ENCODE measurements around the gene SLC9A8.

Gene SLC9A8

GRCh38 chr20:49811825-49812506 lies 662 bp upstream of the SLC9A8 start:
- peak overlapping the region; percentile 86 for H3K27ac ChIP-seq
- TF ChIP-seq CTCF (conservative IDR thresholded peaks at IDR 0.05), result no peak
- TF ChIP-seq ZFX (IDR thresholded peaks at IDR 0.05), result no peak

GRCh38 chr20:49813305-49813974 lies 812 bp downstream of the SLC9A8 start:
- TF ChIP-seq CTCF (conservative IDR thresholded peaks at IDR 0.05), result no peak
- no peak; the same call in 1 of the 2 replicates for TF ChIP-seq ZFX (IDR thresholded peaks at IDR 0.05)
- H3K27ac ChIP-seq, result peak overlapping the region; percentile 86

- H3K27ac ChIP-seq, result no peak overlapping the region; the same call in 1 of the 2 replicates
- TF ChIP-seq ZFX (IDR thresholded peaks at IDR 0.05), result no peak
- TF ChIP-seq CTCF (conservative IDR thresholded peaks at IDR 0.05), result no peak
These were observed 1.5 kb downstream of the SLC9A8 start for GRCh38 chr20:49814057-49814694.

- H3K27ac ChIP-seq, result no peak overlapping the region
- TF ChIP-seq CTCF (conservative IDR thresholded peaks at IDR 0.05) (no peak), ZFX (IDR thresholded peaks at IDR 0.05) (no peak)
These were observed 6.2 kb downstream of the SLC9A8 start for GRCh38 chr20:49818816-49819215.

GRCh38 chr20:49819702-49820101 lies 7.1 kb downstream of the SLC9A8 start:
- no peak overlapping the region for H3K27ac ChIP-seq
- TF ChIP-seq ZFX (IDR thresholded peaks at IDR 0.05) (no peak), CTCF (conservative IDR thresholded peaks at IDR 0.05) (no peak)

- H3K27ac ChIP-seq, result no peak overlapping the region
- TF ChIP-seq CTCF (conservative IDR thresholded peaks at IDR 0.05) (no peak), ZFX (IDR thresholded peaks at IDR 0.05) (no peak)
These were observed 8.8 kb downstream of the SLC9A8 start for GRCh38 chr20:49821381-49821780.

- no peak overlapping the region for H3K27ac ChIP-seq
- no peak for TF ChIP-seq ZFX (IDR thresholded peaks at IDR 0.05)
- TF ChIP-seq CTCF (conservative IDR thresholded peaks at IDR 0.05), result no peak
These were observed 9.3 kb downstream of the SLC9A8 start for GRCh38 chr20:49821870-49822331.
